GM21717 (cell line): Measurements from ENCODE around the gene SYTL1.
"Not testable (repeated sequence)": the region's sequence is repeated elsewhere in the genome, so short reads cannot be mapped to it uniquely, and the experiment has no call there.

ENCODE experiments used
- ATAC-seq: cut with Tn5 transposase; IDR thresholded peaks from one replicate; pipeline ENCODE4 v1.9.1; 2021; ENCODE audit warnings: mild to moderate bottlenecking, moderate library complexity; ENCODE audit not compliant: unreplicated experiment

SYTL1 gene

GRCh38 chr1:27381969-27382762, 40.3 kb downstream of the SYTL1 start:
- no peak for ATAC-seq

GRCh38 chr1:27383039-27383605, 41.3 kb downstream of the SYTL1 start, which contains the start of gene CD164L2:
TSS of gene CD164L2 (minus strand) at chr1:27383333. CDS start at chr1:27383239, 94 bp downstream.
- ATAC-seq: no peak

GRCh38 chr1:27383661-27384060, 41.8 kb downstream of the SYTL1 start:
- no peak for ATAC-seq

GRCh38 chr1:27384797-27385196, 43.0 kb downstream of the SYTL1 start:
- ATAC-seq: not testable (repeated sequence)

GRCh38 chr1:27388337-27389005, 46.6 kb downstream of the SYTL1 start:
- ATAC-seq: no peak

- ATAC-seq: no peak
Measured at GRCh38 chr1:27391511-27392095, 49.8 kb downstream of the SYTL1 start.

- ATAC-seq: peak; percentile 80
Measured at GRCh38 chr1:27392096-27392777, 50.4 kb downstream of the SYTL1 start, which contains the start of gene GPR3. TSS of gene GPR3 (plus strand) at chr1:27392622. CDS start at chr1:27393799, 1,177 bp downstream.

GRCh38 chr1:27392778-27393635, 51.2 kb downstream of the SYTL1 start:
- ATAC-seq: no peak

- no peak for ATAC-seq
Measured at GRCh38 chr1:27393641-27394281, 51.9 kb downstream of the SYTL1 start.

GRCh38 chr1:27394282-27394658, 52.4 kb downstream of the SYTL1 start:
- ATAC-seq: no peak

GRCh38 chr1:27394925-27395324, 53.1 kb downstream of the SYTL1 start:
- ATAC-seq: no peak

GRCh38 chr1:27395441-27396195, 53.8 kb downstream of the SYTL1 start:
- ATAC-seq: no peak

- ATAC-seq: no peak
Measured at GRCh38 chr1:27397110-27397509, 55.3 kb downstream of the SYTL1 start.

- ATAC-seq: no peak
Measured at GRCh38 chr1:27397749-27398148, 55.9 kb downstream of the SYTL1 start.

GRCh38 chr1:27398405-27399149, 56.8 kb downstream of the SYTL1 start:
- no peak for ATAC-seq

- ATAC-seq: no peak
Measured at GRCh38 chr1:27399251-27400025, 57.6 kb downstream of the SYTL1 start.
